SK-N-MC (cell line): ENCODE measurements around the gene CLN6.

ENCODE experiments used
- EZH2 ChIP-seq: fragments of 200-600 bp; sonication (generic); IDR thresholded peaks from one replicate; pipeline ENCODE4 v1.6.1; 2017; ENCODE audit warnings: antibody characterized with exemption
- FOXP2 ChIP-seq: optimal IDR thresholded peaks from 2 replicates; pipeline ENCODE3; 2011; ENCODE audit warnings: mild to moderate bottlenecking, moderate library complexity; ENCODE audit not compliant: insufficient read depth; ENCODE audit errors: extremely low read length, control extremely low read depth
- POLR2AphosphoS5 ChIP-seq: IDR thresholded peaks from 2 replicates; pipeline ENCODE4 v1.6.1; 2012; ENCODE audit warnings: mild to moderate bottlenecking, low read depth, low read length, borderline replicate concordance

DNA sequence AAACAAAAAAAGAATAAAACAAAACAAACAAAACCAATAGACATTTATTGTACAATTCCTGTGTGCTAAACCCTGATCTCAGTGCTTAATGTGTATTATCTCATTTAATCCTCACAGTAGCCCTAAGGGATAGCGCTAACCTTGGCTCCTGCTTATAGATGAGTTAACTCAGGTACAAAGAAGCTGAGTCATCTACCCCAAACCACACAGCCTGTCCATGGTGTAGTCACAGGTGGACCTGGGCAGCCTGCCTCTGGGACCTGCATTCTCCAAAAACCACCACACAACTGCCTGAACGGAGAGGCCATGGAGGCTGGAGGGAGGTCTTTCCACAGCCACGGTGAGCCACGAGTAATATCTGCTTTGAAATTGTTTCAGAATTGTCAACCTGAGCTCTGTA is 5.5 kb upstream of the CLN6 start:
- no peak for TF ChIP-seq EZH2
- no peak for TF ChIP-seq POLR2AphosphoS5
- no peak for TF ChIP-seq FOXP2
